Transverse colon (tissue), 4 donors: ENCODE results near the gene CD84.

Experiments
- CTCF ChIP-seq, 5 experiments: fragments of 200-600 bp in 3 of 5; fragments of 450-650 bp in 2 of 5; sonication (generic) in 3 of 5; IDR thresholded peaks; 1 replicate in 2 of 5; 2 replicates in 3 of 5; pipeline ENCODE4 v1.5.1; 2016 to 2017; ENCODE audit warnings: antibody characterized with exemption in 5 of 5, inconsistent platforms in 3 of 5, mild to moderate bottlenecking in 2 of 5, moderate library complexity in 1 of 5
- EP300 ChIP-seq: sonication (generic); formaldehyde crosslinking; IDR thresholded peaks from one replicate; pipeline ENCODE4 v1.6.1; 2017; ENCODE audit warnings: antibody characterized with exemption, low read depth
- POLR2AphosphoS5 ChIP-seq, 3 donors: sonication (generic); formaldehyde crosslinking; IDR thresholded peaks; one replicate each; pipeline ENCODE4 v1.6.1; 2016; ENCODE audit warnings: antibody characterized with exemption in 3 of 3

- TF ChIP-seq POLR2AphosphoS5 (IDR thresholded peaks at IDR 0.05) (no peak), CTCF (IDR thresholded peaks at IDR 0.05) (no peak), EP300 (no peak)
Observed at GRCh38 chr1:160607672-160608032, 28.4 kb upstream of the CD84 start.
